Panc1 (cell line): Measurements from ENCODE around the gene PARP15. TPM values are rescaled to one million over a fixed set of nuclear protein-coding genes. Genes with fewer than 3 reads are reported as not detected.

Source experiments
- ATAC-seq: fragments of 200-7000 bp; cut with Tn5 transposase; 2 replicates; pipeline ENCODE4 v1.9.1; 2020; ENCODE audit warnings: mild to moderate bottlenecking, moderate library complexity
- BruUV-seq: library from RNA; stranded (reverse); fragments of 400-500 nt; replicated peaks from 2 replicates; lab custom pipeline; 2021; lab: Mats Ljungman, UMichigan
- CTCF ChIA-PET: fragments of 300-600 bp; sonication (Branson Sonifier 250); formaldehyde crosslinking; loops from one replicate; lab custom pipeline; 2022; ENCODE audit warnings: antibody characterized with exemption; lab: Charles Lee
- POLR2A ChIA-PET: fragments of 300-600 bp; sonication (Branson Sonifier 250); formaldehyde crosslinking; loops from one replicate; lab custom pipeline; 2022; ENCODE audit warnings: antibody characterized with exemption; lab: Charles Lee
- DNase-seq: peaks from one replicate; pipeline ENCODE4 v3.0.0-alpha.2; 2010; ENCODE audit warnings: low read depth, low spot score
- H3K27ac ChIP-seq: 2 replicates; pipeline ENCODE4 v1.5.1; 2011; ENCODE audit warnings: mild to moderate bottlenecking, low read length, inconsistent platforms
- H3K27me3 ChIP-seq: fragments of 200-500 bp; sonication (Bioruptor generic); 2 replicates; pipeline ENCODE4 v1.6.0; 2014; ENCODE audit warnings: low read length, inconsistent platforms; ENCODE audit not compliant: control insufficient read depth, insufficient read depth
- H3K36me3 ChIP-seq: fragments of 200-500 bp; sonication (Bioruptor generic); 2 replicates; pipeline ENCODE4 v1.5.1; 2014; ENCODE audit warnings: inconsistent platforms, mild to moderate bottlenecking, low read length, moderate library complexity; ENCODE audit not compliant: control insufficient read depth, insufficient read depth
- H3K4me1 ChIP-seq: 2 replicates; pipeline ENCODE4 v1.5.1; 2011; ENCODE audit warnings: inconsistent platforms, mild to moderate bottlenecking, low read length, moderate library complexity; ENCODE audit not compliant: control insufficient read depth, insufficient read depth
- H3K4me3 ChIP-seq, 2 experiments: 2 replicates each; pipeline ENCODE4 v1.5.1; 2011 to 2012; ENCODE audit warnings: low read depth in 2 of 2, low read length in 2 of 2, mild to moderate bottlenecking in 2 of 2, inconsistent platforms in 1 of 2, moderate library complexity in 1 of 2
- H3K9me3 ChIP-seq: fragments of 200-500 bp; sonication (Bioruptor generic); 2 replicates; pipeline ENCODE4 v1.5.1; 2014; ENCODE audit warnings: low read depth, mild to moderate bottlenecking, inconsistent platforms, low read length, moderate library complexity; ENCODE audit not compliant: control insufficient read depth, insufficient read depth
- CTCF ChIP-seq: fragments of 450-650 bp; IDR thresholded peaks from 2 replicates; pipeline ENCODE4 v1.5.1; 2017; ENCODE audit warnings: mild to moderate bottlenecking
- POLR2AphosphoS5 ChIP-seq: IDR thresholded peaks from 2 replicates; pipeline ENCODE4 v1.6.1; 2012; ENCODE audit warnings: mild to moderate bottlenecking, low read depth, low read length, moderate library complexity
- REST ChIP-seq, 2 experiments: IDR thresholded peaks; 2 replicates each; pipeline ENCODE4 v1.6.1; 2011 to 2012; ENCODE audit warnings: low read depth in 2 of 2, control low read depth in 1 of 2, low read length in 1 of 2, mild to moderate bottlenecking in 1 of 2, moderate library complexity in 1 of 2; ENCODE audit not compliant: insufficient read depth in 1 of 2
- SIN3A ChIP-seq: IDR thresholded peaks from 2 replicates; pipeline ENCODE4 v1.6.1; 2012; ENCODE audit warnings: low read depth, mild to moderate bottlenecking, low read length, moderate library complexity, borderline replicate concordance; ENCODE audit not compliant: insufficient read depth
- TCF7L2 ChIP-seq: IDR thresholded peaks from 2 replicates; pipeline ENCODE4 v1.6.1; 2011; ENCODE audit warnings: mild to moderate bottlenecking, low read depth, low read length, inconsistent platforms
- in situ Hi-C: cut with HindIII; loops from 2 replicates; pipeline ENCODE4 v1.10.0; 2016; ENCODE audit warnings: low sequenced_read_pairs, low pct_unique_long_range_greater_than_20kb
- intact Hi-C: fragments of 100-400 bp; cut with micrococcal nuclease; formaldehyde crosslinking; loops from one replicate; pipeline ENCODE4 v1.10.0; 2022; ENCODE audit not compliant: unreplicated experiment
- total RNA-seq: library from RNA; stranded (reverse); gene quantifications from one replicate; pipeline ENCODE4 v1.2.1, GENCODE V29; 2021; ENCODE audit not compliant: unreplicated experiment

Gene PARP15
- total RNA-seq, 1 experiment from 2014 or later, result 0.21 TPM

GRCh38 chr3:122665881-122666280, 88.4 kb downstream of the PARP15 start:
- Histone ChIP-seq H3K27ac (no peak overlapping the region), H3K4me1 (peaks cover 11% of the 10 kb centered on the region), H3K27me3 (no peaks in the 10 kb centered on the region), H3K9me3 (no peaks in the 10 kb centered on the region), H3K4me3 (no peak overlapping the region), H3K36me3 (no peaks in the 10 kb centered on the region)
- in situ Hi-C loops, result no loop called here
- BruUV-seq, result no TSS peak
- ATAC-seq, result no peak
- POLR2A ChIA-PET, result no interaction called here
- DNase-seq, result no peak
- TF ChIP-seq CTCF, result no peak
- TF ChIP-seq SIN3A, result no peak
- no peak for TF ChIP-seq REST (IDR thresholded peaks at IDR 0.05; ENCODE audit: insufficient read depth in 1 of 2, low read depth in 2 of 2, low read length in 1 of 2)
- no peak for TF ChIP-seq TCF7L2
- TF ChIP-seq POLR2AphosphoS5, result no peak
- CTCF ChIA-PET, result no interaction called here
- intact Hi-C loops, result no loop called here

- Histone ChIP-seq H3K27me3 (no peaks in the 10 kb centered on the region), H3K4me3 (no peak overlapping the region), H3K4me1 (peaks cover 11% of the 10 kb centered on the region), H3K9me3 (no peaks in the 10 kb centered on the region), H3K36me3 (no peaks in the 10 kb centered on the region), H3K27ac (peak overlapping the region; percentile 71)
- no TSS peak for BruUV-seq
- intact Hi-C loops (no loop called here), in situ Hi-C loops (no loop called here)
- no peak for DNase-seq
- peak; percentile 35; the same call in 1 of the 2 replicates for TF ChIP-seq TCF7L2
- no peak for TF ChIP-seq CTCF
- ChIA-PET POLR2A (no interaction called here), CTCF (interaction anchor here (0.6 to 1.4 kb wide), 2 partner anchors 10 to 1122 kb away, joined by 4 to 7 read pairs; no protein-coding TSS in a partner anchor)
- peak; percentile 96 for ATAC-seq
Observed at GRCh38 chr3:122668930-122669730, 91.7 kb downstream of the PARP15 start.
